Measurements from ENCODE around the gene IL17B. TPM values are rescaled to one million over a fixed set of nuclear protein-coding genes. Genes with fewer than 3 reads are reported as not detected.

IL17B gene
- total and polyA plus RNA-seq, 2 experiments from 2014 or later, result not detected

- no peak overlapping the region for H3K4me3 Mint-ChIP-seq
- ATAC-seq (no peak), DNase-seq (ENCODE audit: low spot score) (no peak)
- H3K9me3 Mint-ChIP-seq, result no peaks in the 10 kb centered on the region
- H3K36me3 ChIP-seq (ENCODE audit: insufficient read depth), result no peaks in the 10 kb centered on the region
- peaks cover 3% of the 10 kb centered on the region for H3K27me3 Mint-ChIP-seq (ENCODE audit: insufficient read depth, low read depth, poor library complexity)
- peaks cover 10% of the 10 kb centered on the region; the same call in 1 of the 2 replicates for H3K4me1 ChIP-seq (ENCODE audit: insufficient read depth)
- peaks cover 20% of the 10 kb centered on the region for H3K4me1 Mint-ChIP-seq
- H3K36me3 Mint-ChIP-seq (ENCODE audit: low read depth), result no peaks in the 10 kb centered on the region
- TF ChIP-seq STAT1 (IDR thresholded peaks at IDR 0.05; ENCODE audit: unreplicated experiment) (no peak), EZH2phosphoT487 (IDR thresholded peaks at IDR 0.05; ENCODE audit: unreplicated experiment) (no peak)
- no peak overlapping the region for H2AFZ ChIP-seq
- H3K4me3 ChIP-seq, result no peak overlapping the region
- no peaks in the 10 kb centered on the region for H3K79me2 ChIP-seq (replicated peaks; ENCODE audit: insufficient read depth)
- no peaks in the 10 kb centered on the region for H4K20me1 ChIP-seq (replicated peaks; ENCODE audit: insufficient read depth)
- H3K4me2 ChIP-seq, result no peak overlapping the region
- H3K27ac Mint-ChIP-seq, result no peak overlapping the region
- no peak overlapping the region for H3K27ac ChIP-seq (ENCODE audit: low read depth)
- H3K27me3 ChIP-seq (ENCODE audit: insufficient read depth), result no peaks in the 10 kb centered on the region
- H3K9me2 ChIP-seq (ENCODE audit: insufficient read depth), result no peaks in the 10 kb centered on the region
- no peaks in the 10 kb centered on the region for H3F3A ChIP-seq (replicated peaks; ENCODE audit: low read depth)
These were observed 36.2 kb upstream of the IL17B start for GRCh38 chr5:149415066-149415967.

GRCh38 chr5:149414405-149415065, 35.4 kb upstream of the IL17B start:
- Histone ChIP-seq H3K79me2 (replicated peaks; ENCODE audit: insufficient read depth) (no peaks in the 10 kb centered on the region), H4K20me1 (replicated peaks; ENCODE audit: insufficient read depth) (no peaks in the 10 kb centered on the region), H3F3A (replicated peaks; ENCODE audit: low read depth) (no peaks in the 10 kb centered on the region), H3K4me3 (no peak overlapping the region), H2AFZ (no peak overlapping the region), H3K4me1 (ENCODE audit: insufficient read depth) (peaks cover 16% of the 10 kb centered on the region; the same call in 1 of the 2 replicates), H3K27ac (ENCODE audit: low read depth) (no peak overlapping the region), H3K9me2 (ENCODE audit: insufficient read depth) (no peaks in the 10 kb centered on the region), H3K36me3 (ENCODE audit: insufficient read depth) (no peaks in the 10 kb centered on the region), H3K4me2 (no peak overlapping the region), H3K27me3 (ENCODE audit: insufficient read depth) (no peaks in the 10 kb centered on the region)
- Mint-ChIP-seq H3K4me3 (no peak overlapping the region), H3K36me3 (ENCODE audit: low read depth) (no peaks in the 10 kb centered on the region), H3K27ac (no peak overlapping the region), H3K9me3 (no peaks in the 10 kb centered on the region), H3K27me3 (ENCODE audit: insufficient read depth, low read depth, poor library complexity) (peaks cover 3% of the 10 kb centered on the region), H3K4me1 (peaks cover 28% of the 10 kb centered on the region)
- no peak for DNase-seq (ENCODE audit: low spot score)
- no peak for ATAC-seq
- no peak for TF ChIP-seq CREB1 (CRISPR knock-in tag; IDR thresholded peaks at IDR 0.05; ENCODE audit: low read depth)
- no peak for TF ChIP-seq JUNB (IDR thresholded peaks at IDR 0.05; ENCODE audit: unreplicated experiment)
- no peak for TF ChIP-seq ZNF462 (CRISPR knock-in tag; IDR thresholded peaks at IDR 0.05)
- TF ChIP-seq EZH2phosphoT487 (IDR thresholded peaks at IDR 0.05; ENCODE audit: unreplicated experiment), result no peak
- TF ChIP-seq CTCF (conservative IDR thresholded peaks at IDR 0.05; ENCODE audit: low read depth in 2 of 2), result no peak
- no peak for TF ChIP-seq STAT1 (IDR thresholded peaks at IDR 0.05; ENCODE audit: unreplicated experiment)
- TF ChIP-seq NANOG (IDR thresholded peaks at IDR 0.05; ENCODE audit: borderline replicate concordance), result no peak

Data from GM23338 (cell line).